MM.1S (cell line): ENCODE results near the gene APC2.

Experiments
- EZH2phosphoT487 ChIP-seq: fragments of 300-600 bp; sonication (generic); IDR thresholded peaks from 2 replicates; pipeline ENCODE4 v1.6.1; 2018; ENCODE audit warnings: antibody characterized with exemption, low read length
- TF ChIP-seq, protein P1 (sequence below): fragments of 300-600 bp; sonication (generic); IDR thresholded peaks from 2 replicates; pipeline ENCODE4 v1.5.1; 2016; ENCODE audit warnings: antibody characterized with exemption, low read length, mixed read lengths

DNA sequence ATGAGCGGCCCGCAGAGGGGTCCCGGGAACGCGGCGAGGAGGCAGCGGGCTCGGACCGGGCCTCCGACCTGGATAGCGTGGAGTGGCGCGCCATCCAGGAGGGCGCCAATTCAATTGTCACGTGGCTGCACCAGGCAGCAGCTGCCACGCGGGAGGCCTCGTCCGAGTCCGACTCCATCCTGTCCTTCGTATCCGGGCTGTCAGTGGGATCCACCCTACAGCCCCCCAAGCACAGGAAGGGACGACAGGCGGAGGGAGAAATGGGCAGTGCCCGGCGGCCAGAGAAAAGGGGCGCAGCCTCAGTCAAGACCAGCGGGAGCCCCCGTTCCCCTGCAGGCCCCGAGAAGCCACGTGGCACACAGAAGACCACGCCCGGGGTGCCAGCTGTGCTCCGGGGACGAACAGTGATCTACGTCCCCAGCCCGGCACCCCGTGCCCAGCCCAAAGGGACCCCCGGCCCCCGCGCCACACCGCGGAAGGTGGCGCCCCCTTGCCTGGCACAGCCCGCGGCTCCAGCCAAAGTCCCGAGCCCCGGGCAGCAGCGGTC, 18.4 kb downstream of the APC2 start:
- TF ChIP-seq, protein P1, sequence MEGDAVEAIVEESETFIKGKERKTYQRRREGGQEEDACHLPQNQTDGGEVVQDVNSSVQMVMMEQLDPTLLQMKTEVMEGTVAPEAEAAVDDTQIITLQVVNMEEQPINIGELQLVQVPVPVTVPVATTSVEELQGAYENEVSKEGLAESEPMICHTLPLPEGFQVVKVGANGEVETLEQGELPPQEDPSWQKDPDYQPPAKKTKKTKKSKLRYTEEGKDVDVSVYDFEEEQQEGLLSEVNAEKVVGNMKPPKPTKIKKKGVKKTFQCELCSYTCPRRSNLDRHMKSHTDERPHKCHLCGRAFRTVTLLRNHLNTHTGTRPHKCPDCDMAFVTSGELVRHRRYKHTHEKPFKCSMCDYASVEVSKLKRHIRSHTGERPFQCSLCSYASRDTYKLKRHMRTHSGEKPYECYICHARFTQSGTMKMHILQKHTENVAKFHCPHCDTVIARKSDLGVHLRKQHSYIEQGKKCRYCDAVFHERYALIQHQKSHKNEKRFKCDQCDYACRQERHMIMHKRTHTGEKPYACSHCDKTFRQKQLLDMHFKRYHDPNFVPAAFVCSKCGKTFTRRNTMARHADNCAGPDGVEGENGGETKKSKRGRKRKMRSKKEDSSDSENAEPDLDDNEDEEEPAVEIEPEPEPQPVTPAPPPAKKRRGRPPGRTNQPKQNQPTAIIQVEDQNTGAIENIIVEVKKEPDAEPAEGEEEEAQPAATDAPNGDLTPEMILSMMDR = no peak
- no peak for TF ChIP-seq EZH2phosphoT487
